K562 (cell line): ENCODE results near the gene NPAS2.

ENCODE experiments used
- AFF4 ChIP-seq: sonication (generic); formaldehyde crosslinking; IDR thresholded peaks from 2 replicates; pipeline ENCODE4 v1.8.0; 2023; ENCODE audit warnings: mild to moderate bottlenecking, missing genetic modification reagents
- EP400 ChIP-seq: fragments of 450-650 bp; IDR thresholded peaks from 2 replicates; pipeline ENCODE4 v1.6.1; 2017; ENCODE audit warnings: antibody characterized with exemption, mild to moderate bottlenecking, moderate library complexity
- GATAD2A ChIP-seq: fragments of 450-650 bp; IDR thresholded peaks from 2 replicates; pipeline ENCODE4 v1.6.1; 2017
- MXI1 ChIP-seq: IDR thresholded peaks from 2 replicates; pipeline ENCODE4 v1.6.1; 2011; ENCODE audit warnings: low read depth, mild to moderate bottlenecking, improper control_type of control experiment, low read length
- SIRT6 ChIP-seq: IDR thresholded peaks from one replicate; pipeline ENCODE4 v1.6.1; 2012; ENCODE audit warnings: low read depth, mild to moderate bottlenecking, control low read depth, inconsistent platforms, low read length, moderate library complexity
- ZFX ChIP-seq: sonication (generic); formaldehyde crosslinking; IDR thresholded peaks from 2 replicates; pipeline ENCODE4 v1.8.0; 2022; ENCODE audit warnings: mild to moderate bottlenecking, missing genetic modification reagents, moderate library complexity
- ZNF583 ChIP-seq: fragments of 250-450 bp; sonication (Bioruptor Pico); IDR thresholded peaks from 2 replicates; pipeline ENCODE4 v1.4.0; 2020
- TF ChIP-seq, protein P1 (sequence below), 2 experiments: fragments of 200-800 bp in 1 of 2; sonication (Bioruptor generic) in 1 of 2; sonication (generic) in 1 of 2; formaldehyde crosslinking in 1 of 2; IDR thresholded peaks in 1 of 2; conservative IDR thresholded peaks in 1 of 2; 2 replicates each; pipeline versions ENCODE4 v1.5.0 to v1.6.1; 2016 to 2020; ENCODE audit warnings: missing compliant biosample characterization in 1 of 2, missing genetic modification characterization in 1 of 2, missing genetic modification reagents in 1 of 2
- TF ChIP-seq, protein P2 (sequence below), 3 experiments: IDR thresholded peaks in 2 of 3; conservative IDR thresholded peaks in 1 of 3; 2 replicates each; pipeline ENCODE4 v1.5.1; 2011 to 2012; ENCODE audit warnings: low read length in 3 of 3, mild to moderate bottlenecking in 3 of 3, control low read depth in 2 of 3, improper control_type of control experiment in 1 of 3, inconsistent platforms in 1 of 3, low read depth in 1 of 3, mixed read lengths in 1 of 3, moderate library complexity in 1 of 3; ENCODE audit not compliant: insufficient read depth in 2 of 3

DNA sequence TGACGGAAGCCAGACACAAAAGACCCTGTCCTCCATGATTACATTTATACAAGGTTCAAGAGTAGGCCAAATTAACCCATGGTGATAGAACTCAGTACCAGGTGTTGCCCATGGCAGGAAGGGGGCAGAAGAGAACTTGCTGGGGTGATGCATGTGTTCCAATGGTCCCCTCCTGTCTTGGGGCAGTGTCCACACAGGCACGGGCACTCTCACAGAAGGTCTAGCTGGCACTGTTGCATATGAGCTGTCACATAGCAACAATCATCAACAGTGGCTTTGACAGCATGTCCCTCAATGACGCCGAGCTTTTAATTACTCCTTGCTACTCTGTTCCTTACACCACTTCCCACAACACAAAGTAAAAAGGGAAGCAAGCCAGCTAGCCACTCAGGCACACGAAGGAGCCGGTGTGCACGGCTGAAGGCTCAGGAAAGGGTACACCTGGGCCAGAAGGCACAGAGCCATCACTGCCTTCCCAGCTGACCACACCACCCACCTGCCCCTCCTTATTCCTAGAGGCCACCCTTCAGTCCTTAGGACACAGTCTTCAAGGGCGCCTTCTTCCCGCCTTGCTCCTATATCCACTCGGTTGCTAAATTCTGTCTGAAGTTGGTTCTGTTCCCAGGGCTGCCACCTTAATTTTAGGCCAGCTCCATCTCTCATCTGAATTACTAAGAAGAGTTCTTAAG lies 211.1 kb downstream of the NPAS2 start:
- TF ChIP-seq EP400 (no peak), MXI1 (no peak), SIRT6 (no peak), GATAD2A (no peak), ZNF583 (no peak), AFF4 (CRISPR knock-in tag) (no peak), ZFX (CRISPR knock-in tag) (no peak)
- TF ChIP-seq, protein P1, sequence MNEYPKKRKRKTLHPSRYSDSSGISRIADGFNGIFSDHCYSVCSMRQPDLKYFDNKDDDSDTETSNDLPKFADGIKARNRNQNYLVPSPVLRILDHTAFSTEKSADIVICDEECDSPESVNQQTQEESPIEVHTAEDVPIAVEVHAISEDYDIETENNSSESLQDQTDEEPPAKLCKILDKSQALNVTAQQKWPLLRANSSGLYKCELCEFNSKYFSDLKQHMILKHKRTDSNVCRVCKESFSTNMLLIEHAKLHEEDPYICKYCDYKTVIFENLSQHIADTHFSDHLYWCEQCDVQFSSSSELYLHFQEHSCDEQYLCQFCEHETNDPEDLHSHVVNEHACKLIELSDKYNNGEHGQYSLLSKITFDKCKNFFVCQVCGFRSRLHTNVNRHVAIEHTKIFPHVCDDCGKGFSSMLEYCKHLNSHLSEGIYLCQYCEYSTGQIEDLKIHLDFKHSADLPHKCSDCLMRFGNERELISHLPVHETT (CRISPR knock-in tag; conservative IDR thresholded peaks at IDR 0.05 in 1 of 2, IDR thresholded peaks at IDR 0.05 in 1 of 2), result no peak
- TF ChIP-seq, protein P2, sequence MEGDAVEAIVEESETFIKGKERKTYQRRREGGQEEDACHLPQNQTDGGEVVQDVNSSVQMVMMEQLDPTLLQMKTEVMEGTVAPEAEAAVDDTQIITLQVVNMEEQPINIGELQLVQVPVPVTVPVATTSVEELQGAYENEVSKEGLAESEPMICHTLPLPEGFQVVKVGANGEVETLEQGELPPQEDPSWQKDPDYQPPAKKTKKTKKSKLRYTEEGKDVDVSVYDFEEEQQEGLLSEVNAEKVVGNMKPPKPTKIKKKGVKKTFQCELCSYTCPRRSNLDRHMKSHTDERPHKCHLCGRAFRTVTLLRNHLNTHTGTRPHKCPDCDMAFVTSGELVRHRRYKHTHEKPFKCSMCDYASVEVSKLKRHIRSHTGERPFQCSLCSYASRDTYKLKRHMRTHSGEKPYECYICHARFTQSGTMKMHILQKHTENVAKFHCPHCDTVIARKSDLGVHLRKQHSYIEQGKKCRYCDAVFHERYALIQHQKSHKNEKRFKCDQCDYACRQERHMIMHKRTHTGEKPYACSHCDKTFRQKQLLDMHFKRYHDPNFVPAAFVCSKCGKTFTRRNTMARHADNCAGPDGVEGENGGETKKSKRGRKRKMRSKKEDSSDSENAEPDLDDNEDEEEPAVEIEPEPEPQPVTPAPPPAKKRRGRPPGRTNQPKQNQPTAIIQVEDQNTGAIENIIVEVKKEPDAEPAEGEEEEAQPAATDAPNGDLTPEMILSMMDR (IDR thresholded peaks at IDR 0.05 in 2 of 3, conservative IDR thresholded peaks at IDR 0.05 in 1 of 3; ENCODE audit: insufficient read depth in 2 of 3, low read depth in 1 of 3, low read length in 3 of 3), result no peak
